Activated naive CD4-positive, alpha-beta T cell treated with anti-CD3 and anti-CD28 coated beads, Interleukin-2, amount 10 ng/mL, durations not matched to agents 7 days and 5 days (primary cell): ENCODE results near the gene HDAC9.

Source experiments
- CTCF ChIA-PET: fragments of 350-600 bp; sonication (Branson Sonifier 250); formaldehyde crosslinking; loops from one replicate; lab custom pipeline; 2021; ENCODE audit warnings: antibody characterized with exemption; lab: Charles Lee
- DNase-seq: peaks from one replicate; pipeline ENCODE4 v3.0.0-alpha.2; 2020
- H3K27ac Mint-ChIP-seq: one replicate; pipeline ENCODE4 v1.8.0; 2021; ENCODE audit warnings: mild to moderate bottlenecking, moderate library complexity, mixed read lengths
- H3K27me3 Mint-ChIP-seq: one replicate; pipeline ENCODE4 v1.8.0; 2021; ENCODE audit warnings: mild to moderate bottlenecking, mixed read lengths
- H3K36me3 Mint-ChIP-seq: one replicate; pipeline ENCODE4 v1.8.0; 2021; ENCODE audit warnings: mixed read lengths
- H3K4me1 Mint-ChIP-seq: one replicate; pipeline ENCODE4 v1.8.0; 2021; ENCODE audit warnings: mixed read lengths
- H3K4me3 Mint-ChIP-seq: one replicate; pipeline ENCODE4 v1.8.0; 2021; ENCODE audit warnings: mild to moderate bottlenecking, moderate library complexity, mixed read lengths
- H3K9me3 Mint-ChIP-seq: one replicate; pipeline ENCODE4 v1.8.0; 2021; ENCODE audit warnings: mixed read lengths

HDAC9 gene

GRCh38 chr7:18877874-18878273 is 382.3 kb downstream of the HDAC9 start:
- CTCF ChIA-PET: no interaction called here
- no peaks in the 10 kb centered on the region for H3K4me1 Mint-ChIP-seq
- H3K9me3 Mint-ChIP-seq: peaks cover 2% of the 10 kb centered on the region
- H3K27me3 Mint-ChIP-seq: no peaks in the 10 kb centered on the region
- DNase-seq: no peak
- no peaks in the 10 kb centered on the region for H3K36me3 Mint-ChIP-seq
- H3K27ac Mint-ChIP-seq: no peak overlapping the region
- H3K4me3 Mint-ChIP-seq: no peak overlapping the region

DNA sequence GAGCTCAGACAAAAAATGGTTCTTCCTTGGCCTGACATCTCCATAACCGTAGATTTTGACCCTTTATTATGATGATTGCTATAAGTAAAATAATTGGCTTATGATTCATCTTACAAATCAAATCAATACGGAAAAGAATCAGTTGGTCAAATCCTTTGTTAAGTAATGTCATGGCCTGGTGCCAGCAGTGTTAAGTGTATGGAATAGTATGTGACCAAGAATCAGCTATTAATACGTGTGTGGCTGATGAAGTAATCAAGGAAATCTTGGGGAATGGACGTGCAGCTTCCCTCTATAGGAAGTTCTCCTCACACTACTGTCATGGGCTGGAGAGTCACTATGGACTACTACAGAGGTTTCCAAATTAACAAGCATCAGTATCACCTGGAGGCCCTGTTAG is 391.3 kb downstream of the HDAC9 start:
- H3K4me1 Mint-ChIP-seq: no peaks in the 10 kb centered on the region
- CTCF ChIA-PET: no interaction called here
- DNase-seq: no peak
- no peaks in the 10 kb centered on the region for H3K27me3 Mint-ChIP-seq
- H3K27ac Mint-ChIP-seq: no peak overlapping the region
- H3K4me3 Mint-ChIP-seq: no peak overlapping the region
- no peaks in the 10 kb centered on the region for H3K36me3 Mint-ChIP-seq
- peaks cover 4% of the 10 kb centered on the region for H3K9me3 Mint-ChIP-seq

GRCh38 chr7:18889436-18889835 is 393.9 kb downstream of the HDAC9 start:
- Mint-ChIP-seq H3K27ac (no peak overlapping the region), H3K9me3 (peaks cover 4% of the 10 kb centered on the region), H3K27me3 (no peaks in the 10 kb centered on the region), H3K36me3 (no peaks in the 10 kb centered on the region), H3K4me3 (no peak overlapping the region), H3K4me1 (no peaks in the 10 kb centered on the region)
- DNase-seq: no peak
- CTCF ChIA-PET: no interaction called here

- CTCF ChIA-PET: no interaction called here
Observed at GRCh38 chr7:18890134-18890533, 394.6 kb downstream of the HDAC9 start.

DNA sequence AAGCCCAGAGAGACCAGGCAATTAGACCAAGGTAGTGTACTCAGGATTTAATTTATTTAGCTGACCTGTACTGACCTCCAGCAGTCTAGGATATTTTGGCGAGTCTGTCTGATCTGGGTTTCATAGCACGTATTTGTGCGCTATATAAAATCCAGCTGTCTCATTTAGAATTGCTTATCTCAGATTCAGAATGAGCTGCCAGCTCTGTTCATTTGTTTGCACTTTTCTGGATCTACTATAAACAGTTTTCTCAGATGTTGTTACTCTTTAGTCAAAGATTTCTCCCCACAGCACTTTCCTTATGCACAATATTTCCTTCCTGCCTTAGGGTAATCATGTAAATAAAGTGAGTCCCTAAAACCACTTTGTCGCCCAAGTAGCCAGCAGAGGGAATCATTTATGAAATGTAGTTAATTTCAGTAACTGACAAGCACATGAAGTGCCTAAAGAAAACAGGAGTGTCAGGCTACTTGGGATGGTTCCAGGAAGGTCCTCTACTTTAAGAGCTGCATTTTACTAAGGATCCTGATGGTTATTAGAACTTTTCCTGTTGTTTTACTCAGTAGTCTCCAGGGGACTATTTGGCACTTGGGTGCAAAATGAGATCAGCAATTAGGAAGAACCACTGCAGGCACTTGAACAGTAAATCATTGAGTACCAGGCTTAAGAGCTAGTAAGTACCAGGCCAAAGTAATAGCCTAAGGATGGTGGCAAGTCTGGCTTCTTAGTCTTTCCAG is 395.5 kb downstream of the HDAC9 start:
- no peak for DNase-seq
- CTCF ChIA-PET: no interaction called here
- Mint-ChIP-seq H3K4me1 (no peaks in the 10 kb centered on the region), H3K4me3 (no peak overlapping the region), H3K27me3 (no peaks in the 10 kb centered on the region), H3K9me3 (peaks cover 4% of the 10 kb centered on the region), H3K27ac (no peak overlapping the region), H3K36me3 (no peaks in the 10 kb centered on the region)

More at GRCh38 chr7:18890134-18890533, 394.6 kb downstream of the HDAC9 start:
- peaks cover 4% of the 10 kb centered on the region for H3K9me3 Mint-ChIP-seq
- no peaks in the 10 kb centered on the region for H3K4me1 Mint-ChIP-seq
- H3K27ac Mint-ChIP-seq: no peak overlapping the region
- no peaks in the 10 kb centered on the region for H3K36me3 Mint-ChIP-seq
- no peak for DNase-seq
- H3K27me3 Mint-ChIP-seq: no peaks in the 10 kb centered on the region
- no peak overlapping the region for H3K4me3 Mint-ChIP-seq

- CTCF ChIA-PET: no interaction called here
- no peak for DNase-seq
- Mint-ChIP-seq H3K27me3 (no peaks in the 10 kb centered on the region), H3K4me1 (no peaks in the 10 kb centered on the region), H3K36me3 (no peaks in the 10 kb centered on the region), H3K9me3 (peaks cover 4% of the 10 kb centered on the region), H3K4me3 (no peak overlapping the region), H3K27ac (no peak overlapping the region)
Observed at GRCh38 chr7:18893156-18893555, 397.6 kb downstream of the HDAC9 start.

- DNase-seq: no peak
- Mint-ChIP-seq H3K4me1 (no peaks in the 10 kb centered on the region), H3K4me3 (no peak overlapping the region), H3K9me3 (peaks cover under 1% of the 10 kb centered on the region), H3K27me3 (no peaks in the 10 kb centered on the region), H3K27ac (no peak overlapping the region), H3K36me3 (no peaks in the 10 kb centered on the region)
- CTCF ChIA-PET: no interaction called here
Observed at GRCh38 chr7:18894155-18894554, 398.6 kb downstream of the HDAC9 start.

DNA sequence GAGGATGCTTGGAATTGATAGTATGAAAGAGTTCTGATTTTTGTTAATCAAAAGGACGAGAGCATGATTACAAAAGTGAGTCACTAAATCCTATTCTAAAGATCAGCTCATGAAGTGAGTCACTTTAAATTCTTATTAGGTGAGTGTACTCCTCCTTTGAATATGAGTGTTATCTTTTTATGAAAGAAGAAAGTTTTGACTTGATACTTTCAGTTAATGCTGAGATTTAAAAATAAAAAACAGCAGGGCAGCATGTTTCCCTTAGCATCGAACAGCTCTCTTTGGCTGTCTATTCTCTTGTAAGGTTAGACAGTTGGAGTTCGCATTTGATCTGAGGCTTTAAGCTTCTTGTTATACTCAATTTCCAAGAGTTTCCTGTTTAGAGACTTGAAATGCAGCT is 399.9 kb downstream of the HDAC9 start:
- no peak for DNase-seq

DNA sequence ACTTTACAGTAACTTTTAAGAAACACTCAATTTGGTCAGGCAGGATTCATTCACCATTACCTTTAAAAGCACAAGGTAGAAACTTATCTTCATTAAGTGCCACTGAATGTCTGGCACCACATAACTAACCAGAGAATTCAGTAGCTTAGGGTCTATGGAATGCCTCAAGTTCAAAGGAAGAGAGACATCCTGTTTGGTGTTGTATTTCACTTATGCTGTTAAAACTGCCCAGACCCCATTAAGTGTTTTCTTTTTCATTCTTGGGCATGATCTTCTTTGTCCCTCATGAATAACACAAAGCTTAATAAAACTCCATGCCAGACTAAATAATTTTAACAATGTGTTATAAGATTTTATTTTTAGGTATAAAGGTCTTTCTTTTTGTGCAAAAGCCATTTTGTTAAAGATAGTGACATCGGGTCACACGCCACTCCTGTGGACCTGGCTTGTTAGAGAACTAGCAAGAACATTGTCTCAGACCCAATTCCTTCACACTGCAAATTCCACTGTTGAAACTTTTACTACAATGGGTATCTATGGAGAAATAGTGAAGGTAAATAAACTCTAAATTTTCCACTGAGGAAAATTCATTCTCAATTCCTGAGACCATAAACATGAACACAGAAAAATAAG is 400.9 kb downstream of the HDAC9 start:
- no peak overlapping the region for H3K4me3 Mint-ChIP-seq
- H3K27me3 Mint-ChIP-seq: no peaks in the 10 kb centered on the region
- H3K4me1 Mint-ChIP-seq: no peaks in the 10 kb centered on the region
- DNase-seq: no peak
- CTCF ChIA-PET: no interaction called here
- H3K9me3 Mint-ChIP-seq: no peaks in the 10 kb centered on the region
- no peak overlapping the region for H3K27ac Mint-ChIP-seq
- H3K36me3 Mint-ChIP-seq: no peaks in the 10 kb centered on the region

More for the DNA sequence above, 399.9 kb downstream of the HDAC9 start:
- no peak overlapping the region for H3K4me3 Mint-ChIP-seq
- no peaks in the 10 kb centered on the region for H3K27me3 Mint-ChIP-seq
- CTCF ChIA-PET: no interaction called here
- no peaks in the 10 kb centered on the region for H3K9me3 Mint-ChIP-seq
- H3K4me1 Mint-ChIP-seq: no peaks in the 10 kb centered on the region
- H3K27ac Mint-ChIP-seq: no peak overlapping the region
- H3K36me3 Mint-ChIP-seq: no peaks in the 10 kb centered on the region

- Mint-ChIP-seq H3K9me3 (peaks cover 9% of the 10 kb centered on the region), H3K4me1 (no peaks in the 10 kb centered on the region), H3K36me3 (no peaks in the 10 kb centered on the region), H3K4me3 (no peak overlapping the region), H3K27ac (no peak overlapping the region), H3K27me3 (no peaks in the 10 kb centered on the region)
- DNase-seq: no peak
- CTCF ChIA-PET: no interaction called here
Observed at GRCh38 chr7:18900236-18900635, 404.7 kb downstream of the HDAC9 start.

DNA sequence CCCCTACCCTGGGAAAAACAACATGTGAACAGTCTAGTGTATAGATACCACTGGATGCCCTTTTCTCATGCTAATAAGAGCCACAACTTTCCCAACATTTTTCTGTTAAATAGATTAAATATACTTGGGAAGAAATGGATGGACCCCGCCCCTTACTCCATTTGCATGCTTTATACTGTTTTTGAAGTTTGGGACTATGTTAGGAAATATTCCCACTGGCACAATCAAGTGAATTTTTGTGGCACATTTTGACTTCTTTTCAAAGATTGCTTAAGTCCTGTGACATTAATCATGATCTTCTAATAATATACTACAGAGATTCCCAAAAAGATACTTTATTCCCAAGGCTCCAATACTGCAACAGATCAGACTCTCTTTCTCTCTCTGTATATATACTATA is 405.3 kb downstream of the HDAC9 start:
- no peaks in the 10 kb centered on the region for H3K27me3 Mint-ChIP-seq
- no peaks in the 10 kb centered on the region for H3K4me1 Mint-ChIP-seq
- no peak overlapping the region for H3K27ac Mint-ChIP-seq
- CTCF ChIA-PET: no interaction called here
- H3K4me3 Mint-ChIP-seq: no peak overlapping the region
- H3K36me3 Mint-ChIP-seq: no peaks in the 10 kb centered on the region
- no peak for DNase-seq
- peaks cover 9% of the 10 kb centered on the region for H3K9me3 Mint-ChIP-seq

DNA sequence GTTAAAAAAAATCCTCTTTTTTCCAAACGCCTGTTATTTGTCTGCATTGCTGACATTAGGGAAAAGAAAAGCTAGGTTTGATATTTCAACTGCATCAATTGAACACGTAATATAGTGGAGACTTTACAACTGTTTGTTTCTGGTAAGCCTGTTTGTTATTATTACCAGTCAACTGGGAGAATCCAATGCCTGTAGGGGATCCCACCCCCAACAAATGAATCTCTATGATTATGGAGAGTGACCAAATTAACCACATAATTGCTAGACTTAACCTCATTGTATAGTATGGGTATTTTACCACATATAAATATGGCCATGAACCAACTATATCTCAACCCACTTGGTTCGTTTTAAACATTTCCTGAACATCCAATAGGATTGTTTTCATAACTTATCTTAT is 405.8 kb downstream of the HDAC9 start:
- peaks cover 10% of the 10 kb centered on the region for H3K9me3 Mint-ChIP-seq
- H3K4me1 Mint-ChIP-seq: no peaks in the 10 kb centered on the region
- H3K27me3 Mint-ChIP-seq: no peaks in the 10 kb centered on the region
- H3K36me3 Mint-ChIP-seq: no peaks in the 10 kb centered on the region
- no peak overlapping the region for H3K27ac Mint-ChIP-seq
- CTCF ChIA-PET: no interaction called here
- no peak overlapping the region for H3K4me3 Mint-ChIP-seq
- DNase-seq: no peak

DNA sequence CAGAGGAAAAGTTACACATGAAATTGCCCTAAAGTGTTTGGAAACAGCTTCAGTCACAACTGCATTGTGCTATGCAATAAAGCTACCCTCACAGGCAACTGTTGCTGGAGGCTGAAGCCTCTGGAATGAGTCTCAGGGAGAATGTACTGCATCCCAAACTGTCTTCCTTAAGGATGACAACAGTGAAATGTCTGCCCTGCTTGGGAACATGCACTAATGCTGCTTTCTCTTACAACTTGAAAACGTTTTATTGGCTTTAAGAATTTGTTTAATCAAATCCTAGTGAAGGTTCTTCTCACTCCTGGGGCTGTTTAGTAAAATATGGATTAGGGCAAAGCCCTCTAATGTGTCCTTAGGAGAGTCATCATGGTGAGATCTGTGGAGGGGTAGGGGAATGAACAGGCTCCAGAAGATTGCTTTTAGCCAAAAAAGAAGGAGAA is 406.5 kb downstream of the HDAC9 start:
- H3K27ac Mint-ChIP-seq: no peak overlapping the region

DNA sequence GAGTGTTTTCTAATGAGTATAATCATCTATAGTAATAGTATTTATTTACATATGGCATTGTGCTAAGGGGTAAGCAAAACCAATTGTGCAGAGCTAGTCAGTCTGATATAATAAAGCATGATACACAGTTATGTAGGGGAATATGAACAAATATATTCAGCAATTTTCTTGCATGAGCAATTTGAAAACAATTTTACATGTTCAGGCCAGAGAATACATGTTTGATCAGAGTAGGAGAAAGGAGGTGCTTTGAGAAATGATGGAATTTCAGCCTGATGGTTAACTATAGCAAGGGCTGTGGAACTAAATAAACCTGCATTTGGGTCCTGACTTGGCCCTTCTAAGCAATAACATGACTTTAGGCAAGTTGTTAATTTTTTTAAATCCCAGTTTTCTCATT is 407.3 kb downstream of the HDAC9 start:
- CTCF ChIA-PET: no interaction called here
- no peaks in the 10 kb centered on the region for H3K36me3 Mint-ChIP-seq
- peaks cover 14% of the 10 kb centered on the region for H3K9me3 Mint-ChIP-seq
- no peaks in the 10 kb centered on the region for H3K27me3 Mint-ChIP-seq
- no peak for DNase-seq
- no peaks in the 10 kb centered on the region for H3K4me1 Mint-ChIP-seq
- H3K27ac Mint-ChIP-seq: no peak overlapping the region
- no peak overlapping the region for H3K4me3 Mint-ChIP-seq

More for the DNA sequence above, 406.5 kb downstream of the HDAC9 start:
- Mint-ChIP-seq H3K27me3 (no peaks in the 10 kb centered on the region), H3K9me3 (peaks cover 14% of the 10 kb centered on the region), H3K4me1 (no peaks in the 10 kb centered on the region), H3K36me3 (no peaks in the 10 kb centered on the region), H3K4me3 (no peak overlapping the region)
- CTCF ChIA-PET: no interaction called here
- DNase-seq: no peak

- H3K36me3 Mint-ChIP-seq: no peaks in the 10 kb centered on the region
- H3K9me3 Mint-ChIP-seq: peaks cover 16% of the 10 kb centered on the region
- H3K4me1 Mint-ChIP-seq: no peaks in the 10 kb centered on the region
- CTCF ChIA-PET: no interaction called here
- H3K27me3 Mint-ChIP-seq: no peaks in the 10 kb centered on the region
- no peak overlapping the region for H3K4me3 Mint-ChIP-seq
- DNase-seq: no peak
- H3K27ac Mint-ChIP-seq: no peak overlapping the region
Observed at GRCh38 chr7:18903695-18904094, 408.1 kb downstream of the HDAC9 start.
